OCI-LY1 (cell line): ENCODE measurements around the gene CD81.

Experiments
- H2AFZ ChIP-seq: fragments of 200-600 bp; sonication (generic), shearing (Covaris generic); 2 replicates; pipeline ENCODE4 v1.6.0; 2014; ENCODE audit warnings: antibody characterized with exemption, mild to moderate bottlenecking, low read length
- H3F3A ChIP-seq: fragments of 200-600 bp; sonication (generic), shearing (Covaris generic); 2 replicates; pipeline ENCODE4 v1.6.0; 2014; ENCODE audit warnings: mild to moderate bottlenecking, antibody characterized with exemption, low read length, moderate library complexity; ENCODE audit not compliant: insufficient read depth
- H3K27ac ChIP-seq: fragments of 200-600 bp; sonication (generic); 2 replicates; pipeline ENCODE4 v1.5.1; 2014; ENCODE audit warnings: low read length, mixed run types, mild to moderate bottlenecking, low read depth; ENCODE audit not compliant: poor library complexity, severe bottlenecking
- H3K27me3 ChIP-seq: fragments of 200-600 bp; sonication (generic); 2 replicates; pipeline ENCODE4 v1.6.0; 2014; ENCODE audit warnings: antibody characterized with exemption, mild to moderate bottlenecking, low read length, moderate library complexity; ENCODE audit not compliant: insufficient read depth
- H3K36me3 ChIP-seq: fragments of 200-600 bp; sonication (generic); 2 replicates; pipeline ENCODE4 v1.6.1; 2014; ENCODE audit warnings: mild to moderate bottlenecking, antibody characterized with exemption, low read length, moderate library complexity, mixed read lengths; ENCODE audit not compliant: insufficient read depth
- H3K4me1 ChIP-seq: fragments of 200-600 bp; sonication (generic); 2 replicates; pipeline ENCODE4 v1.5.1; 2014; ENCODE audit warnings: mild to moderate bottlenecking, low read length, moderate library complexity; ENCODE audit not compliant: insufficient read depth, severe bottlenecking
- H3K4me2 ChIP-seq: fragments of 200-600 bp; sonication (generic), shearing (Covaris generic); 2 replicates; pipeline ENCODE4 v1.6.1; 2014; ENCODE audit warnings: low read length
- H3K4me3 ChIP-seq: fragments of 200-600 bp; sonication (generic); 2 replicates; pipeline ENCODE4 v1.5.1; 2014; ENCODE audit warnings: low read length, low read depth, mild to moderate bottlenecking, mixed read lengths; ENCODE audit not compliant: poor library complexity, severe bottlenecking
- H3K79me2 ChIP-seq: fragments of 200-600 bp; shearing (Covaris generic); 2 replicates; pipeline ENCODE4 v1.6.1; 2016; ENCODE audit warnings: mixed run types, low read length, mixed read lengths; ENCODE audit not compliant: insufficient read depth
- H3K9ac ChIP-seq: fragments of 200-600 bp; sonication (generic), shearing (Covaris generic); 2 replicates; pipeline ENCODE4 v1.6.1; 2014; ENCODE audit warnings: mild to moderate bottlenecking, low read length, mixed read lengths
- H3K9me2 ChIP-seq: fragments of 200-600 bp; sonication (generic), shearing (Covaris generic); 2 replicates; pipeline ENCODE4 v1.6.1; 2014; ENCODE audit warnings: low read depth, mild to moderate bottlenecking, low read length, mixed read lengths
- H3K9me3 ChIP-seq: fragments of 200-600 bp; shearing (Covaris generic); 2 replicates; pipeline ENCODE4 v1.6.1; 2014; ENCODE audit warnings: low read length, mixed read lengths
- H4K20me1 ChIP-seq: fragments of 200-600 bp; sonication (generic), shearing (Covaris generic); 2 replicates; pipeline ENCODE4 v1.6.0; 2016; ENCODE audit warnings: mild to moderate bottlenecking, low read length; ENCODE audit not compliant: insufficient read depth
- CTCF ChIP-seq: fragments of 200-600 bp; sonication (generic), shearing (Covaris generic); IDR thresholded peaks from 2 replicates; pipeline ENCODE4 v1.5.1; 2017; ENCODE audit warnings: mild to moderate bottlenecking, antibody characterized with exemption, low read length, moderate library complexity, mixed read lengths
- EZH2 ChIP-seq: fragments of 200-600 bp; sonication (generic), shearing (Covaris generic); IDR thresholded peaks from 2 replicates; pipeline ENCODE4 v1.8.0; 2017; ENCODE audit warnings: borderline replicate concordance, mixed run types, mild to moderate bottlenecking, antibody characterized with exemption, low read length, moderate library complexity, mixed read lengths

CD81 gene

GRCh38 chr11:2360081-2360642, 16.9 kb upstream of the CD81 start:
- Histone ChIP-seq H3K9me2 (no peaks in the 10 kb centered on the region), H3K27me3 (0 out of 2 replicates have a peak, but pooled peaks cover 3% of the 10 kb centered on the region), H4K20me1 (no peaks in the 10 kb centered on the region), H3K4me2 (no peak overlapping the region), H3K4me3 (no peak overlapping the region), H3K4me1 (no peaks in the 10 kb centered on the region), H3F3A (no peaks in the 10 kb centered on the region), H3K9me3 (no peaks in the 10 kb centered on the region), H3K27ac (no peak overlapping the region), H2AFZ (no peak overlapping the region), H3K36me3 (no peaks in the 10 kb centered on the region), H3K9ac (no peak overlapping the region), H3K79me2 (no peaks in the 10 kb centered on the region)
- TF ChIP-seq CTCF (no peak), EZH2 (no peak)

DNA sequence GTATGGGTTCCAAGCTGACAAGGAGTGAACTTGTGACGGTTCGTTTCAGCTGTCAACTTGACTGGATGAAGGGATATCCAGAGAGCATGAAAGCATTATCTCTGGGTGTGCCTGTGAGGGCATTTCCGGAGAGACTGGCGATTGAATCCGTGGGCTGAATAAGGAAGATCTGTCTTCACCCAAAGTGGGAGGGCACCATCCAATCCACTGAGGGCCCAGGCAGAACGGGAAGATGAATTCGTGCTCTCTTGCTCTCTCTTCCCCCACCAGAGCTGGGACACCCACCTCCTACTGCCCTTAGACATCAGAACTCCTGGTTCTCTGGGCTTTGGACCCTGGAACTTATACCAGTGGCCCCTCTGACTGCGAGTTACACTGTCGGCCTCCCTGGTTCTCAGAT, 15.5 kb upstream of the CD81 start:
- H3K9ac ChIP-seq: no peak overlapping the region
- H3K4me1 ChIP-seq: no peaks in the 10 kb centered on the region
- no peaks in the 10 kb centered on the region for H3K36me3 ChIP-seq
- no peaks in the 10 kb centered on the region for H4K20me1 ChIP-seq
- H3K4me3 ChIP-seq: no peak overlapping the region
- H3K27ac ChIP-seq: no peak overlapping the region
- no peaks in the 10 kb centered on the region for H3F3A ChIP-seq
- no peak overlapping the region for H3K4me2 ChIP-seq
- TF ChIP-seq EZH2: no peak
- no peak for TF ChIP-seq CTCF
- no peaks in the 10 kb centered on the region for H3K9me3 ChIP-seq
- H3K27me3 ChIP-seq: 0 out of 2 replicates have a peak, but pooled peaks cover 3% of the 10 kb centered on the region
- H3K79me2 ChIP-seq: no peaks in the 10 kb centered on the region
- H3K9me2 ChIP-seq: no peaks in the 10 kb centered on the region
- no peak overlapping the region for H2AFZ ChIP-seq

DNA sequence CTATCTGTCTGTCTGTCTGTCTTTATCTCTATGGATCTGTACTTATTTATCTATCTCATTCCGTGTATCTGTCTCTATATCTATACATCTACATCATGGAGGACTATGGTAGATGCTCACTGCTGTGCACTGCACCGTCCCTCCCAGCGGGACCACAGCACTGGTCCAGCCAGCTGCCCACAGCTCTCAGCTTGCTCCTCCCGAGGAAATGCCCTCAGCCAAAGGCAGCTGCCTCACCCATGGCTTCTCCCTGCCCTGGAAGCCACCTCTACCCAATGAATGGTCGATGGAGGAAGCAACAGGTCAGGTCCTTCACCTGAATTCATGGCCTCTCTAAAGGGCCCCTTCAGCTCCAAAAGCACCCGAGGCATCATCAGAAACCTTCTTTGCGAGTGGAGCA, 14.7 kb upstream of the CD81 start:
- Histone ChIP-seq H4K20me1 (no peaks in the 10 kb centered on the region), H3F3A (no peaks in the 10 kb centered on the region), H3K4me2 (no peak overlapping the region), H3K27me3 (0 out of 2 replicates have a peak, but pooled peaks cover 3% of the 10 kb centered on the region), H2AFZ (no peak overlapping the region), H3K79me2 (no peaks in the 10 kb centered on the region), H3K9ac (no peak overlapping the region), H3K9me3 (no peaks in the 10 kb centered on the region), H3K9me2 (no peaks in the 10 kb centered on the region), H3K36me3 (no peaks in the 10 kb centered on the region), H3K27ac (no peak overlapping the region), H3K4me3 (no peak overlapping the region), H3K4me1 (no peaks in the 10 kb centered on the region)
- TF ChIP-seq EZH2 (no peak), CTCF (no peak)
